Mesothelial cell of epicardium (in vitro differentiated cells): ENCODE results near the gene OR12D2. TPM values are rescaled to one million over a fixed set of nuclear protein-coding genes. Genes with fewer than 3 reads are reported as not detected.

Experiments
- DNase-seq, 2 experiments: peaks; one replicate each; pipeline ENCODE4 v3.0.0; 2021; ENCODE audit warnings: low spot score in 2 of 2; ENCODE audit not compliant: unreplicated experiment in 2 of 2
- H3K27ac Mint-ChIP-seq: 2 replicates; pipeline ENCODE4 v1.8.0; 2021; ENCODE audit warnings: mixed read lengths
- H3K27me3 Mint-ChIP-seq: 2 replicates; pipeline ENCODE4 v1.8.0; 2021; ENCODE audit warnings: low read depth, mixed read lengths
- H3K36me3 Mint-ChIP-seq: 2 replicates; pipeline ENCODE4 v1.8.0; 2021; ENCODE audit warnings: mixed read lengths
- H3K4me1 Mint-ChIP-seq: 2 replicates; pipeline ENCODE4 v1.8.0; 2021; ENCODE audit warnings: mixed read lengths
- H3K4me3 Mint-ChIP-seq: 2 replicates; pipeline ENCODE4 v1.8.0; 2021; ENCODE audit warnings: mild to moderate bottlenecking, moderate library complexity, mixed read lengths
- H3K9me3 Mint-ChIP-seq: 2 replicates; pipeline ENCODE4 v1.8.0; 2021; ENCODE audit warnings: mixed read lengths
- CTCF ChIP-seq: fragments of 200-600 bp; sonication (generic); IDR thresholded peaks from one replicate; pipeline ENCODE4 v1.5.0; 2021; ENCODE audit warnings: antibody characterized with exemption; ENCODE audit not compliant: unreplicated experiment
- total RNA-seq: library from RNA; stranded (reverse); gene quantifications from 3 replicates; pipeline ENCODE4 v1.2.1, GENCODE V29; 2021

OR12D2 gene
- total RNA-seq, 1 donor from 2014 or later, result not detected

- no peak overlapping the region for H3K4me3 Mint-ChIP-seq
- no peak overlapping the region for H3K27ac Mint-ChIP-seq
- DNase-seq, result no peak
- no peaks in the 10 kb centered on the region for H3K36me3 Mint-ChIP-seq
- no peak for TF ChIP-seq CTCF
- no peaks in the 10 kb centered on the region for H3K4me1 Mint-ChIP-seq
- peaks cover 19% of the 10 kb centered on the region for H3K27me3 Mint-ChIP-seq
- H3K9me3 Mint-ChIP-seq, result no peaks in the 10 kb centered on the region
Measured at GRCh38 chr6:29376003-29376402, 19.4 kb upstream of the OR12D2 start.

- Mint-ChIP-seq H3K4me1 (no peaks in the 10 kb centered on the region), H3K27me3 (peaks cover 37% of the 10 kb centered on the region), H3K4me3 (no peak overlapping the region), H3K36me3 (no peaks in the 10 kb centered on the region), H3K27ac (no peak overlapping the region), H3K9me3 (no peaks in the 10 kb centered on the region)
- TF ChIP-seq CTCF, result no peak
- DNase-seq, result no peak
Measured at GRCh38 chr6:29388533-29388932, 6.9 kb upstream of the OR12D2 start.

GRCh38 chr6:29399525-29399924, 4.1 kb downstream of the OR12D2 start:
- no peak overlapping the region for H3K4me3 Mint-ChIP-seq
- H3K27me3 Mint-ChIP-seq, result peaks cover 52% of the 10 kb centered on the region
- H3K27ac Mint-ChIP-seq, result no peak overlapping the region
- no peaks in the 10 kb centered on the region for H3K4me1 Mint-ChIP-seq
- DNase-seq, result no peak
- no peaks in the 10 kb centered on the region for H3K36me3 Mint-ChIP-seq
- no peak for TF ChIP-seq CTCF
- no peaks in the 10 kb centered on the region for H3K9me3 Mint-ChIP-seq

GRCh38 chr6:29403801-29404200, 8.4 kb downstream of the OR12D2 start:
- DNase-seq, result no peak
- TF ChIP-seq CTCF, result no peak
- no peaks in the 10 kb centered on the region for H3K4me1 Mint-ChIP-seq
- H3K9me3 Mint-ChIP-seq, result peaks cover under 1% of the 10 kb centered on the region
- H3K4me3 Mint-ChIP-seq, result no peak overlapping the region
- no peak overlapping the region for H3K27ac Mint-ChIP-seq
- H3K27me3 Mint-ChIP-seq, result peaks cover 23% of the 10 kb centered on the region
- H3K36me3 Mint-ChIP-seq, result no peaks in the 10 kb centered on the region

- Mint-ChIP-seq H3K36me3 (no peaks in the 10 kb centered on the region), H3K27me3 (peaks cover 20% of the 10 kb centered on the region), H3K27ac (no peak within 1 kb of the TSS), H3K9me3 (peaks cover 21% of the 10 kb centered on the region), H3K4me1 (no peaks in the 10 kb centered on the region), H3K4me3 (no peak within 1 kb of the TSS)
- TF ChIP-seq CTCF, result no peak
- no peak for DNase-seq
Measured at GRCh38 chr6:29414588-29414987, 19.2 kb downstream of the OR12D2 start, which contains the start of gene OR12D1. OR12D1 (plus strand) TSS chr6:29414928.

GRCh38 chr6:29419516-29419915, 24.1 kb downstream of the OR12D2 start:
- Mint-ChIP-seq H3K4me3 (no peak overlapping the region), H3K27me3 (peaks cover 15% of the 10 kb centered on the region), H3K27ac (no peak overlapping the region), H3K36me3 (no peaks in the 10 kb centered on the region), H3K4me1 (no peaks in the 10 kb centered on the region), H3K9me3 (no peaks in the 10 kb centered on the region)
- no peak for DNase-seq
- TF ChIP-seq CTCF, result no peak
